Activated naive CD8-positive, alpha-beta T cell treated with anti-CD3 and anti-CD28 coated beads for 36 hours (primary cell): ENCODE results near the gene C11orf24. TPM values are rescaled to one million over a fixed set of nuclear protein-coding genes. Genes with fewer than 3 reads are reported as not detected.
A peak's percentile ranks its signal among the peaks of the same experiment; 100 is the strongest.
"Not testable (repeated sequence)": the region's sequence is repeated elsewhere in the genome, so short reads cannot be mapped to it uniquely, and the experiment has no call there.

Source experiments
- DNase-seq: peaks from one replicate; pipeline ENCODE4 v3.0.0; 2021
- H3K27ac Mint-ChIP-seq: one replicate; pipeline ENCODE4 v1.8.0; 2022; ENCODE audit warnings: mild to moderate bottlenecking, moderate library complexity, mixed read lengths
- H3K27me3 Mint-ChIP-seq: one replicate; pipeline ENCODE4 v1.8.0; 2022; ENCODE audit warnings: mild to moderate bottlenecking, mixed read lengths
- H3K36me3 Mint-ChIP-seq: one replicate; pipeline ENCODE4 v1.8.0; 2021; ENCODE audit warnings: mild to moderate bottlenecking, mixed read lengths
- H3K4me1 Mint-ChIP-seq: one replicate; pipeline ENCODE4 v1.8.0; 2021; ENCODE audit warnings: mixed read lengths
- H3K4me3 Mint-ChIP-seq: one replicate; pipeline ENCODE4 v1.8.0; 2022; ENCODE audit warnings: mild to moderate bottlenecking, moderate library complexity, mixed read lengths
- H3K9me3 Mint-ChIP-seq: one replicate; pipeline ENCODE4 v1.8.0; 2022; ENCODE audit warnings: mixed read lengths
- total RNA-seq, 2 experiments: library from RNA; stranded (reverse); gene quantifications; one replicate each; pipeline ENCODE4 v1.2.3, GENCODE V29; 2021

C11orf24 gene
- total RNA-seq, 2 experiments from 2014 or later: 42.2 to 44.6 TPM

DNA sequence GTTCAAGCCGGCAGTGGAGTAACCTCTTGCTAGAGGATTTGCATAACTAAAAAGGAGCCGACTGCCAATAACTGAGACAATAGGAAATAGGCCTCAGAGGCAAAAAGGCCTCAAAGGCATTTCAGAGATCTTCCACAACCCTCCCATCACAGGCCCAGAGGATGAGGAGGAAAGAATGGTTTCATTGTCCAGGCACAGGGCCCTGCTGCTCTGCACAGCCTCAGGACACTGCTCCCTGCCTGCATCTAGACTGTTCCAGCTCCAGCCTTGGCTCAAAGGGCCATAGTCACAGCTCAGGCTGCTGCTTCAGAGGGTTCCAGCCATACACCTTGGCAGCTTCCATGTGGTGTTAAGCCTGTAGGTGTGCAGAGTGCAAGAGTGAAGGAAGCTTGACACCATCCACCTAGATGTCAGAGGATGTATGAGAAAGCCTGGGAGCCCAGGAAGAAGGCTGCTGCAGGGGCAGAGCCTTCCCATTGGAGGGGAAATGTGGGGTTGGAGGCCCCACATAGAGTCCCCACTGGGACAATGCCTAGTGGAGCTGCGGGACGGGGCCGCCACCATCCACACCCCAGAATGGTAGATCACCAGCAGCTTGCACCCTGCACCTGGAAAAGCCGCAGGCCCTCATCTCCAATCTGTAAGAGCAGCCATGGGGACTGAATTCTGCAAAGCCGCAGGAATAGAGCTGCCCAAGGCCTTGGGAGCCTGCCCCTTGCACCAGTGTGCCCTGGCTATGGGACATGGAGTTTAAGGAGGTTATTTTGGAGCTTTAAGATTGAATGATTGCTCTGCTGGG is 32.4 kb upstream of the C11orf24 start:
- no peak overlapping the region for H3K27ac Mint-ChIP-seq
- no peak overlapping the region for H3K4me3 Mint-ChIP-seq
- no peaks in the 10 kb centered on the region for H3K4me1 Mint-ChIP-seq
- no peak for DNase-seq
- H3K9me3 Mint-ChIP-seq: no peaks in the 10 kb centered on the region
- H3K36me3 Mint-ChIP-seq: no peaks in the 10 kb centered on the region
- no peaks in the 10 kb centered on the region for H3K27me3 Mint-ChIP-seq

- H3K9me3 Mint-ChIP-seq: no peaks in the 10 kb centered on the region
- no peak for DNase-seq
- H3K36me3 Mint-ChIP-seq: no peaks in the 10 kb centered on the region
- H3K27ac Mint-ChIP-seq: no peak overlapping the region
- H3K4me3 Mint-ChIP-seq: no peak overlapping the region
- no peaks in the 10 kb centered on the region for H3K4me1 Mint-ChIP-seq
- no peaks in the 10 kb centered on the region for H3K27me3 Mint-ChIP-seq
These were observed 31.3 kb upstream of the C11orf24 start for GRCh38 chr11:68303083-68303482.

- Mint-ChIP-seq H3K9me3 (no peaks in the 10 kb centered on the region), H3K4me1 (peaks cover 1% of the 10 kb centered on the region), H3K27ac (no peak overlapping the region), H3K36me3 (no peaks in the 10 kb centered on the region), H3K27me3 (peaks cover 2% of the 10 kb centered on the region), H3K4me3 (no peak overlapping the region)
- no peak for DNase-seq
These were observed 30.9 kb upstream of the C11orf24 start for GRCh38 chr11:68302670-68303069.

GRCh38 chr11:68302256-68302655 is 30.5 kb upstream of the C11orf24 start:
- H3K4me1 Mint-ChIP-seq: peaks cover 1% of the 10 kb centered on the region
- no peaks in the 10 kb centered on the region for H3K9me3 Mint-ChIP-seq
- no peaks in the 10 kb centered on the region for H3K36me3 Mint-ChIP-seq
- no peak for DNase-seq
- no peak overlapping the region for H3K27ac Mint-ChIP-seq
- H3K4me3 Mint-ChIP-seq: no peak overlapping the region
- peaks cover 4% of the 10 kb centered on the region for H3K27me3 Mint-ChIP-seq

DNA sequence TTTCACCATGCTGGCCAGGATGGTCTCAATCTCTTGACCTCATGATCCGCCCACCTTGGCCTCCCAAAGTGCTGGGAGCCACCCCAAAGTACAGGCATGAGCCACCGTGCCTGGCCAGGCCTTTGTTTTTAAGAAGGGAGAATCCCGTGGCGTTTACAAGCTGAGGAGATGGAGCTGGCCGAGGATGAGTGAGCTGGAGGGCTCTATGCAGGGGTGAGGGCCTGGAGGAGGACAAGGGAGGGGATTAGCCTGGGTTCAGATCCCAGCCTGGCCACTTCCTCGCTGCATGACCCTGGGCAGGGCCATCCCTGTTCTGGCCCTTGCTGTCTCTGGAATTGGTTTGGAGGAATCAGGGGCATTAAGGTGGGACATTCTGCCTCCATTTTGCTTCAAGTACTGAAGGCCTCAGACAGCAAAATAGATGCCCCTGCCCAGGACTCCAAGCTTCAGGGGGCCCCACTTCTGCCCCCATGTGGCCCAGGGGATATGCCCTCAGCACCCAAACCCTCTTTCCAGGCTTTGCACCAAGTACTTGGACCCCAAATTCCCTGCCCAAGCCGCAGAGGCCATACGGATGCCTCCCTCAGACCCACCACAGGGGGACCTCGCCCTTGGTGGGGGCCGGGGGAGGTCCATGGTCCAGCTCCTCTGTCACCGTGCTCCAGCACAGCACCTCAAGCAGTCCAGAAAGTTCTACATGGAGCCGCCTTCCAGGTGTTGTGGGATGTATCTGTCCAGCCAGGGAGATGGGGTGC is 28.5 kb upstream of the C11orf24 start:
- Mint-ChIP-seq H3K9me3 (no peaks in the 10 kb centered on the region), H3K4me1 (peaks cover 1% of the 10 kb centered on the region), H3K36me3 (no peaks in the 10 kb centered on the region), H3K27ac (no peak overlapping the region), H3K4me3 (no peak overlapping the region), H3K27me3 (peaks cover 4% of the 10 kb centered on the region)
- DNase-seq: no peak

GRCh38 chr11:68299517-68299879 is 27.7 kb upstream of the C11orf24 start:
- not testable (repeated sequence) for H3K27ac Mint-ChIP-seq, H3K36me3 Mint-ChIP-seq, H3K27me3 Mint-ChIP-seq, DNase-seq, H3K4me1 Mint-ChIP-seq, H3K9me3 Mint-ChIP-seq, H3K4me3 Mint-ChIP-seq

- no peaks in the 10 kb centered on the region for H3K9me3 Mint-ChIP-seq
- no peaks in the 10 kb centered on the region for H3K36me3 Mint-ChIP-seq
- H3K27ac Mint-ChIP-seq: no peak overlapping the region
- no peak for DNase-seq
- peaks cover 4% of the 10 kb centered on the region for H3K27me3 Mint-ChIP-seq
- no peak overlapping the region for H3K4me3 Mint-ChIP-seq
- H3K4me1 Mint-ChIP-seq: peaks cover 1% of the 10 kb centered on the region
These were observed 27.1 kb upstream of the C11orf24 start for GRCh38 chr11:68298659-68299516.

DNA sequence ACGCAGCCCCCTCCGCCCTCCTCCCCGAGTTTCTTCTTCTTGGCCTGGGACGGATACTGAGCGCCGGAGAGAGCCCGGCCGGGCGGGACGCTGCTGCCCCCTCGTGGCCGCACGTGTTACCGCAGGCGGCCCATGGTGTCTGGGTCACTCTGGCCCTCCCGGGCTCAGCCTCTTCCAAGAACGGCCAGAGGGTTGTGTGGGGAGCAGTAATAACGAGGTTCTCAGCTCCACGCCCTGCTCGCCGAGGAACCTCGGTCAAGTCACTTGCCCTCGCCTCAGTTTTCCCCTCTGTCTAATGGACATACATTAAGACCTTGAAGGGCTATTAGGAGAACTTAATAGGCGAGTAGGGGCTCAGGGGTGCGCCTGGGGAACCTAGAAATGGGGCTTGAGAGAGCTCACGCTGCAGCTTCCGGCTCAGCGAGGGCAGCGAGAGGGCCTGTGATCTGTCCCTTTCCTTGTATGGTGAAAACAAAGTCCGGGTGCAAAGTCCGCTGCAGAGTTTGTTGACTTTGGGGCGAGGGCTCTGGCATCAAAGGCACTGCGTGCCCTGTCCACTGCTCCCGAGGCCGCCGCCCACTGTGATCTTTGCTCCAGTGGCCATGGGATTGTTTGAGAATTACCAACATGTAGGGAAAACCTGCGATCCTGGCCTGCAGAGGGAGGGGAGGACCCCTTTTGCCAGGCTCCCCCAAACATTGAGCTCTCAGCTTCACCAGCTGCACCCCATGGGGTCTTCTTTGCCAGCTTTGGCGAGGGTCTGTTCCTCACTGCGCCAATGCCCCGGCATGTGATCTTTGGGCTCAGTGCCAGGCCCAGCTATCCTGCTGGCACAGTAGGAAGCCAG is 26.3 kb upstream of the C11orf24 start:
- Mint-ChIP-seq H3K36me3 (no peaks in the 10 kb centered on the region), H3K27me3 (peaks cover 4% of the 10 kb centered on the region), H3K27ac (no peak overlapping the region), H3K9me3 (no peaks in the 10 kb centered on the region), H3K4me1 (peaks cover 1% of the 10 kb centered on the region), H3K4me3 (no peak overlapping the region)
- DNase-seq: peak; percentile 77

DNA sequence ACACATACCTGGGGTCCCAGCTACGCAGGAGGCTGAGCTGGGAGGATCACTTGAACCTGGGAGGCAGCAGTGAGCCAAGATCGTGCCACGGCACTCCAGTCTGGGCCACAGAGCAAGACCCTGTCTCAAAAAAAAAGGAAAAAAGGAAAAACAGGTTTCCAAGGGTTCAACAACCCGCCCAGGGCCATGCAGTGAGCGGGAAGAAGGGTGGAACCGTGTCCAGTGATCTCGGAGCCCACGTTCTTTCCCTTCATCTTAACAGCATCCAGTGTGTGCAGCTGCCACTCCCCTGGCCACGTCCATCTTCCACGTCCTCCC is 25.7 kb upstream of the C11orf24 start:
- DNase-seq: no peak
- Mint-ChIP-seq H3K9me3 (no peaks in the 10 kb centered on the region), H3K36me3 (no peaks in the 10 kb centered on the region), H3K27ac (no peak overlapping the region), H3K4me1 (peaks cover 1% of the 10 kb centered on the region), H3K4me3 (no peak overlapping the region), H3K27me3 (peaks cover 4% of the 10 kb centered on the region)

GRCh38 chr11:68297052-68297378 is 25.2 kb upstream of the C11orf24 start:
- peaks cover 4% of the 10 kb centered on the region for H3K27me3 Mint-ChIP-seq
- no peaks in the 10 kb centered on the region for H3K36me3 Mint-ChIP-seq
- H3K9me3 Mint-ChIP-seq: no peaks in the 10 kb centered on the region
- no peak overlapping the region for H3K27ac Mint-ChIP-seq
- H3K4me1 Mint-ChIP-seq: peaks cover 1% of the 10 kb centered on the region
- H3K4me3 Mint-ChIP-seq: no peak overlapping the region
- no peak for DNase-seq

- no peak for DNase-seq
- no peaks in the 10 kb centered on the region for H3K36me3 Mint-ChIP-seq
- H3K4me1 Mint-ChIP-seq: peaks cover 1% of the 10 kb centered on the region
- no peaks in the 10 kb centered on the region for H3K9me3 Mint-ChIP-seq
- H3K4me3 Mint-ChIP-seq: no peak overlapping the region
- peaks cover 4% of the 10 kb centered on the region for H3K27me3 Mint-ChIP-seq
- no peak overlapping the region for H3K27ac Mint-ChIP-seq
These were observed 24.7 kb upstream of the C11orf24 start for GRCh38 chr11:68296344-68297051.

DNA sequence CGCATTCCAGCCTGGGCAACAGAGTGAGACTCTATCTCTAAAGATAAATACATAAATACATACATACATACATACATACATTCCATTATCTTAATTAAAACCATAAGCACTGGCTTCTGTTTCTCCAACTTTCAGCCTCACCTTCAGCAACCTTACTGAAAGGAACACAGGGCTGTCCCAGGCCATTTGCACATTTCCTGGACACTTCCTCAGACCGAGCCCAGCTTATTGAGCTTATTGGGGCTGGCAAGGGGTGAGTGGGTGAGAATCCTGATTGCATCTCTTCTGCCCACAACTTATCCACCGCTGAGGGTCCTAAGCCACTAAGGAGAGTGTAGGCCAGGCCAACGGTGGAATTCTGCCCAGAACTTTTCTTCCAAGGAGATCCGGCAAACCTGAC is 24.2 kb upstream of the C11orf24 start:
- Mint-ChIP-seq H3K4me1 (peaks cover 1% of the 10 kb centered on the region), H3K4me3 (no peak overlapping the region), H3K27ac (no peak overlapping the region), H3K9me3 (no peaks in the 10 kb centered on the region), H3K36me3 (no peaks in the 10 kb centered on the region), H3K27me3 (peaks cover 4% of the 10 kb centered on the region)
- no peak for DNase-seq

GRCh38 chr11:68295271-68295670 is 23.5 kb upstream of the C11orf24 start:
- Mint-ChIP-seq H3K4me3 (no peak overlapping the region), H3K4me1 (peaks cover 1% of the 10 kb centered on the region), H3K9me3 (no peaks in the 10 kb centered on the region), H3K27ac (no peak overlapping the region), H3K36me3 (no peaks in the 10 kb centered on the region), H3K27me3 (peaks cover 4% of the 10 kb centered on the region)
- no peak for DNase-seq

DNA sequence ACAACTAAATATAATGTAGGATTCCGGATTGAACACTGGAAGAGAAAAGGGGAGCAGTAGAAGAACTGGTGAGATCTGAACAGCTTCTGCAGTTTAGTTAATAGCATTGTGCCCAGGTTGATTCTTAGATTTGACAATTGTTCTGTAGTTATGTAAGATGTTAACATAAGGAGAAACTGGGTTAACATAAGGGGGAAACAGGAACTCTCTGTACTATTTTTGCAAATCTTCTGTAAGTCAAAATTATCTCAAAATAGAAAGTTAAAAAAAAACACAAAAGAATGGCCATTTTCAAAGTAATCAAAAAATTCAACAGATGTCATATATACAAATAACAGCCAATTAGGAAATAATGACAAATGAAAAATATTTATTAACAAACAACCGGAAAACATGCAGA is 21.9 kb upstream of the C11orf24 start:
- Mint-ChIP-seq H3K36me3 (no peaks in the 10 kb centered on the region), H3K27ac (no peak overlapping the region), H3K27me3 (peaks cover 4% of the 10 kb centered on the region), H3K9me3 (no peaks in the 10 kb centered on the region), H3K4me1 (peaks cover 1% of the 10 kb centered on the region), H3K4me3 (no peak overlapping the region)
- DNase-seq: no peak
